IMR-90 (cell line): ENCODE results near the gene C1QTNF3. TPM values are rescaled to one million over a fixed set of nuclear protein-coding genes. Genes with fewer than 3 reads are reported as not detected.

ENCODE experiments used
- ATAC-seq: fragments of 200-7000 bp; cut with Tn5 transposase; 2 replicates; pipeline ENCODE4 v1.9.1; 2020; ENCODE audit warnings: low read depth, mild to moderate bottlenecking, moderate library complexity
- BruUV-seq: library from RNA; stranded (reverse); fragments of 400-500 nt; replicated peaks from 2 replicates; lab custom pipeline; 2021; lab: Mats Ljungman, UMichigan
- CTCF ChIA-PET: fragments of 300-600 bp; formaldehyde crosslinking; extraction: SDS; loops from one replicate; lab custom pipeline; 2021; ENCODE audit warnings: antibody characterized with exemption; lab: Yijun Ruan, JAX
- POLR2A ChIA-PET: fragments of 300-600 bp; sonication (Branson Sonifier 250); formaldehyde crosslinking; loops from one replicate; lab custom pipeline; 2022; ENCODE audit warnings: antibody characterized with exemption; ENCODE audit not compliant: unreplicated experiment; lab: Charles Lee
- DNase-seq: peaks from one replicate; pipeline ENCODE4 v3.0.0; 2013
- H2AFZ ChIP-seq: replicated peaks from 2 replicates; pipeline ENCODE3; 2013; ENCODE audit warnings: low read length, mild to moderate bottlenecking; ENCODE audit not compliant: poor library complexity
- H2AK5ac ChIP-seq: 2 replicates; pipeline ENCODE4 v1.6.1; 2013; ENCODE audit warnings: low read depth, low read length, inconsistent platforms
- H2AK9ac ChIP-seq: replicated peaks from 2 replicates; pipeline ENCODE3; 2013; ENCODE audit warnings: mild to moderate bottlenecking, low read depth, low read length, moderate library complexity; ENCODE audit not compliant: poor library complexity
- H2BK120ac ChIP-seq: 2 replicates; pipeline ENCODE4 v1.6.1; 2013; ENCODE audit warnings: low read depth, low read length, inconsistent platforms
- H2BK15ac ChIP-seq: 3 replicates; pipeline ENCODE4 v1.6.1; 2013; ENCODE audit warnings: low read depth, low read length, inconsistent platforms
- H2BK20ac ChIP-seq: 2 replicates; pipeline ENCODE4 v1.6.1; 2013; ENCODE audit warnings: low read depth, mild to moderate bottlenecking, inconsistent platforms, low read length, moderate library complexity
- H2BK5ac ChIP-seq: 2 replicates; pipeline ENCODE4 v1.6.1; 2013; ENCODE audit warnings: mild to moderate bottlenecking, low read depth, low read length, inconsistent platforms; ENCODE audit not compliant: poor library complexity, severe bottlenecking
- H3K14ac ChIP-seq: replicated peaks from 2 replicates; pipeline ENCODE4 v1.6.1; 2013; ENCODE audit warnings: low read depth, low read length, inconsistent platforms
- H3K18ac ChIP-seq: 2 replicates; pipeline ENCODE4 v1.6.1; 2013; ENCODE audit warnings: low read depth, low read length, control low read depth
- H3K23ac ChIP-seq: 2 replicates; pipeline ENCODE4 v1.6.1; 2013; ENCODE audit warnings: low read depth, low read length, inconsistent platforms
- H3K27ac ChIP-seq: 2 replicates; pipeline ENCODE4 v1.5.1; 2013; ENCODE audit warnings: mild to moderate bottlenecking, control low read depth, low read length; ENCODE audit not compliant: insufficient read depth
- H3K27me3 ChIP-seq: 2 replicates; pipeline ENCODE4 v1.6.1; 2013; ENCODE audit warnings: low read length; ENCODE audit not compliant: control insufficient read depth, insufficient read depth
- H3K36me3 ChIP-seq: 2 replicates; pipeline ENCODE4 v1.6.1; 2013; ENCODE audit warnings: low read length, mixed read lengths; ENCODE audit not compliant: control insufficient read depth, insufficient read depth
- H3K4ac ChIP-seq: 2 replicates; pipeline ENCODE4 v1.6.1; 2013; ENCODE audit warnings: low read depth, low read length, inconsistent platforms
- H3K4me1 ChIP-seq: 2 replicates; pipeline ENCODE4 v1.6.1; 2013; ENCODE audit warnings: low read length, mixed read lengths; ENCODE audit not compliant: control insufficient read depth, insufficient read depth
- H3K4me2 ChIP-seq: 2 replicates; pipeline ENCODE4 v1.6.1; 2013; ENCODE audit warnings: low read depth, mild to moderate bottlenecking, control low read depth, low read length, moderate library complexity
- H3K4me3 ChIP-seq: 2 replicates; pipeline ENCODE4 v1.5.1; 2013; ENCODE audit warnings: low read depth, mild to moderate bottlenecking, control low read depth, low read length, moderate library complexity; ENCODE audit not compliant: insufficient read depth
- H3K56ac ChIP-seq: 2 replicates; pipeline ENCODE4 v1.6.1; 2013; ENCODE audit warnings: low read length, inconsistent platforms; ENCODE audit not compliant: insufficient read depth; ENCODE audit errors: extremely low read depth
- H3K79me1 ChIP-seq, 2 experiments: 2 replicates each; pipeline ENCODE4 v1.6.1; 2013; ENCODE audit warnings: low read length in 2 of 2, inconsistent platforms in 1 of 2, low read depth in 1 of 2
- H3K9ac ChIP-seq: 2 replicates; pipeline ENCODE4 v1.6.1; 2013; ENCODE audit warnings: low read depth, low read length, control low read depth
- H3K9me1 ChIP-seq: 2 replicates; pipeline ENCODE4 v1.6.1; 2013; ENCODE audit warnings: low read length, inconsistent platforms; ENCODE audit not compliant: insufficient read depth
- H3K9me3 ChIP-seq: 2 replicates; pipeline ENCODE4 v1.6.1; 2013; ENCODE audit warnings: low read length; ENCODE audit not compliant: control insufficient read depth, insufficient read depth
- H4K20me1 ChIP-seq: 2 replicates; pipeline ENCODE4 v1.6.1; 2013; ENCODE audit warnings: low read length, inconsistent platforms; ENCODE audit not compliant: insufficient read depth
- H4K5ac ChIP-seq: 2 replicates; pipeline ENCODE4 v1.6.1; 2013; ENCODE audit warnings: mild to moderate bottlenecking, low read depth, low read length, control low read depth
- H4K8ac ChIP-seq, 2 experiments: 2 replicates each; pipeline ENCODE4 v1.6.1; 2013; ENCODE audit warnings: low read depth in 2 of 2, low read length in 2 of 2, control low read depth in 1 of 2, inconsistent platforms in 1 of 2
- H4K91ac ChIP-seq: 2 replicates; pipeline ENCODE4 v1.6.1; 2013; ENCODE audit warnings: low read depth, low read length, inconsistent platforms; ENCODE audit not compliant: insufficient read depth
- CEBPB ChIP-seq: IDR thresholded peaks from 2 replicates; pipeline ENCODE4 v1.6.1; 2012; ENCODE audit warnings: low read depth, low read length, improper control_type of control experiment
- MAFK ChIP-seq: IDR thresholded peaks from 2 replicates; pipeline ENCODE4 v1.6.1; 2012; ENCODE audit warnings: low read depth, low read length, improper control_type of control experiment
- MAZ ChIP-seq: IDR thresholded peaks from 2 replicates; pipeline ENCODE4 v1.6.1; 2012; ENCODE audit warnings: low read depth, mild to moderate bottlenecking, low read length, improper control_type of control experiment, moderate library complexity, borderline replicate concordance
- POLR2A ChIP-seq: IDR thresholded peaks from 2 replicates; pipeline ENCODE4 v1.6.1; 2012; ENCODE audit warnings: mild to moderate bottlenecking, low read depth, low read length
- RFX5 ChIP-seq: IDR thresholded peaks from 2 replicates; pipeline ENCODE4 v1.8.0; 2012; ENCODE audit warnings: low read depth, mild to moderate bottlenecking, low read length, moderate library complexity
- WGBS, 2 experiments: methylation state at CpG; one replicate each; pipeline versions ENCODE4 v1.1.5 to v1.1.7; 2013; ENCODE audit warnings: missing lambda C conversion rate in 2 of 2; ENCODE audit not compliant: insufficient read length in 1 of 2; ENCODE audit errors: extremely low coverage in 2 of 2; 5-methylcytosine and 5-hydroxymethylcytosine counted together
- dilution Hi-C: fragments of 300-500 bp; cut with HindIII; formaldehyde crosslinking; loops from one replicate; pipeline ENCODE4 v1.14.3; 2018; ENCODE audit warnings: low sequenced_read_pairs; ENCODE audit not compliant: unreplicated experiment
- in situ Hi-C: fragments of 300-500 bp; cut with MboI; formaldehyde crosslinking; loops from 3 replicates; pipeline ENCODE4 v1.14.3; 2019; ENCODE audit warnings: low sequenced_read_pairs, inconsistent platforms, mixed read lengths
- intact Hi-C: fragments of 100-400 bp; cut with micrococcal nuclease; formaldehyde crosslinking; loops from 2 replicates; pipeline ENCODE4 v1.10.0; 2022
- polyA plus RNA-seq, 3 experiments: library from polyadenylated mRNA; depleted of rRNA; stranded (reverse); fragments of >200 nt; gene quantifications; 2 replicates each; pipeline ENCODE4 v1.2.3, GENCODE V29; 2012; ENCODE audit warnings: low replicate concordance in 1 of 3
- total RNA-seq: library from RNA; depleted of rRNA; stranded (reverse); fragments of >200 nt; gene quantifications from 2 replicates; pipeline ENCODE4 v1.2.3, GENCODE V29; 2012
- TF ChIP-seq, protein P1 (sequence below): fragments of 150-350 bp; IDR thresholded peaks from 2 replicates; pipeline ENCODE4 v1.6.1; 2017; ENCODE audit warnings: mild to moderate bottlenecking, antibody characterized with exemption, low read length, low read depth

C1QTNF3 gene
- total and polyA plus RNA-seq, 2 of the 4 experiments (the other 2 are of a cell fraction) = 1.0 to 1.4 TPM

DNA sequence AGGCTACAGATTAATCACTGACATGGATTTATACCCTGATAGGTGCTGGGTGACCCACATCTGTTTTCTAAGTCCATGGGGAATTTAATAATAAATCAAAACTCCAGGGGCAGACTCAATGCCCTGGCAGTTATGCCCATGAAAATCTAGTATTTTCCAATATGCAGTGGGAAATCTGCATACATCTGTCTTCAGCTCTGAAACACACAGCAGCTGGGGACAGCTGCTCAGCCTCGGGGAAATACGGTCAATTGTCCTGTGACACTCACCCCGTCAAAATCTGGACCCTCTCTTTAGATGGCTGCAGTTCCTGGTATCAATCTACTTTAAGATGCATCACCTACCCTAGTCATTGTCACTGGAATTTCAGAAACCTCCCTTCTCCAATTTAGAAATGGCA, 12.7 kb upstream of the C1QTNF3 start:
- Histone ChIP-seq H3K9me3 (no peaks in the 10 kb centered on the region), H3K27ac (no peak overlapping the region), H2AK9ac (no peak overlapping the region), H2BK15ac (no peak overlapping the region), H2AFZ (no peak overlapping the region), H2BK120ac (no peak overlapping the region), H3K23ac (no peak overlapping the region), H3K4me1 (peaks cover 8% of the 10 kb centered on the region), H3K56ac (no peak overlapping the region), H3K9ac (no peak overlapping the region), H4K8ac (no peak overlapping the region), H3K9me1 (peaks cover 4% of the 10 kb centered on the region; the same call in 1 of the 2 replicates), H2AK5ac (no peak overlapping the region), H4K91ac (no peak overlapping the region), H4K5ac (no peak overlapping the region), H3K79me1 (no peaks in the 10 kb centered on the region), H3K4me3 (no peak overlapping the region), H3K14ac (no peak overlapping the region), H4K20me1 (no peaks in the 10 kb centered on the region), H3K4me2 (no peak overlapping the region), H2BK5ac (no peak overlapping the region), H2BK20ac (no peak overlapping the region), H3K4ac (no peak overlapping the region), H3K36me3 (no peaks in the 10 kb centered on the region), H3K27me3 (no peaks in the 10 kb centered on the region), H3K18ac (no peak overlapping the region)
- CTCF ChIA-PET = no interaction called here
- in situ Hi-C loops = no loop called here
- dilution Hi-C loops = no loop called here
- no TSS peak for BruUV-seq
- intact Hi-C loops = no loop called here
- 39% methylated on average over 3 of the region's 3 CpGs; no CpG with 5 or more reads in 1 of the 2 experiments for WGBS, 2 experiments
- POLR2A ChIA-PET = no interaction called here
- DNase-seq (no peak), ATAC-seq (no peak)
- TF ChIP-seq CEBPB (no peak), RFX5 (no peak), POLR2A (no peak), MAZ (no peak), MAFK (no peak)
- TF ChIP-seq, protein P1, sequence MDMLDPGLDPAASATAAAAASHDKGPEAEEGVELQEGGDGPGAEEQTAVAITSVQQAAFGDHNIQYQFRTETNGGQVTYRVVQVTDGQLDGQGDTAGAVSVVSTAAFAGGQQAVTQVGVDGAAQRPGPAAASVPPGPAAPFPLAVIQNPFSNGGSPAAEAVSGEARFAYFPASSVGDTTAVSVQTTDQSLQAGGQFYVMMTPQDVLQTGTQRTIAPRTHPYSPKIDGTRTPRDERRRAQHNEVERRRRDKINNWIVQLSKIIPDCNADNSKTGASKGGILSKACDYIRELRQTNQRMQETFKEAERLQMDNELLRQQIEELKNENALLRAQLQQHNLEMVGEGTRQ = no peak
